Measurements from ENCODE around the gene PTPRN2. TPM values are rescaled to one million over a fixed set of nuclear protein-coding genes. Genes with fewer than 3 reads are reported as not detected.

PTPRN2 gene
- total RNA-seq, 1 experiment from 2014 or later = 1.1 TPM

DNA sequence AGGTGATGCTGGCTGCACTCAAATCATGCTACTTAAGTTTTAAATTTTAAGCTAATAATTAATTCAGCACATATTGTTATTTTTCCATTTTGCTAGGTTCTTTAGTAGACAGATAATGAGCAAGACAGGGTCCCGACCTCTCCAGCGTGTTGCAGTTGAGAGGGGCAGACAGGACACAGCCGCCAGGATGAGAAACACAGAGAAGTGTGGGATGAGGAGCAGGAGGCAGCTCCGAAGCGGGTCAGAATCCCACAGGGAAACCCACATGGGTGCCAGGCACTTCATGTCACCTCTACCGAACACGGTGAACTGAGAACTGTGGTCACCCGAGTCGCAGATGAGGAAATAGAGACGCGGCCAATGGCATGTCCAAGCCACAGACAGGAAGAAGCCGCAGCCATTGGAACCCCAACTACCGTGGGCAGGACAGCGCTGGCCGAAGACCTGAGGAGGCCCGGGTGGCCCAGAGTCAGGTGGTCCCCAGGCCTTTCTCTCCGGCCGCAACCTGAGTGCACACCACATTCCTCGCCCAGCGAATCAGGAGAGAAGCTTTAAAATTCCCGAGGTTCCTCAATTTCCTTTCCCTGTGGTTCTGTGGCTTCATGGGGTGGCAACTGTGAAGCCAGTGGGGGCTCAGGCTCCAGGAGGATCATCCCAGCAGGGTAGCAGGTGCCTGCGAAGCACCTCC lies 1037.9 kb downstream of the PTPRN2 start:
- Histone ChIP-seq H3K27me3 (ENCODE audit: control insufficient read depth, insufficient read depth, low read length) (no peaks in the 10 kb centered on the region), H3K27ac (ENCODE audit: low read length) (no peak overlapping the region), H3K9me3 (ENCODE audit: control insufficient read depth, insufficient read depth, low read depth, low read length) (no peaks in the 10 kb centered on the region), H3K4me3 (ENCODE audit: low read depth in 2 of 2, low read length in 2 of 2) (no peak overlapping the region), H3K4me1 (ENCODE audit: control insufficient read depth, insufficient read depth, low read length) (no peaks in the 10 kb centered on the region), H3K36me3 (ENCODE audit: control insufficient read depth, insufficient read depth, low read length) (no peaks in the 10 kb centered on the region)
- no peak for TF ChIP-seq SIN3A (IDR thresholded peaks at IDR 0.05; ENCODE audit: borderline replicate concordance, insufficient read depth, low read depth, low read length)
- no peak for TF ChIP-seq TCF7L2 (IDR thresholded peaks at IDR 0.05; ENCODE audit: low read depth, low read length)
- TF ChIP-seq, protein P1, sequence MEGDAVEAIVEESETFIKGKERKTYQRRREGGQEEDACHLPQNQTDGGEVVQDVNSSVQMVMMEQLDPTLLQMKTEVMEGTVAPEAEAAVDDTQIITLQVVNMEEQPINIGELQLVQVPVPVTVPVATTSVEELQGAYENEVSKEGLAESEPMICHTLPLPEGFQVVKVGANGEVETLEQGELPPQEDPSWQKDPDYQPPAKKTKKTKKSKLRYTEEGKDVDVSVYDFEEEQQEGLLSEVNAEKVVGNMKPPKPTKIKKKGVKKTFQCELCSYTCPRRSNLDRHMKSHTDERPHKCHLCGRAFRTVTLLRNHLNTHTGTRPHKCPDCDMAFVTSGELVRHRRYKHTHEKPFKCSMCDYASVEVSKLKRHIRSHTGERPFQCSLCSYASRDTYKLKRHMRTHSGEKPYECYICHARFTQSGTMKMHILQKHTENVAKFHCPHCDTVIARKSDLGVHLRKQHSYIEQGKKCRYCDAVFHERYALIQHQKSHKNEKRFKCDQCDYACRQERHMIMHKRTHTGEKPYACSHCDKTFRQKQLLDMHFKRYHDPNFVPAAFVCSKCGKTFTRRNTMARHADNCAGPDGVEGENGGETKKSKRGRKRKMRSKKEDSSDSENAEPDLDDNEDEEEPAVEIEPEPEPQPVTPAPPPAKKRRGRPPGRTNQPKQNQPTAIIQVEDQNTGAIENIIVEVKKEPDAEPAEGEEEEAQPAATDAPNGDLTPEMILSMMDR (IDR thresholded peaks at IDR 0.05) = no peak
- TF ChIP-seq POLR2AphosphoS5 (IDR thresholded peaks at IDR 0.05; ENCODE audit: low read depth, low read length) = no peak
- TF ChIP-seq, protein P2, sequence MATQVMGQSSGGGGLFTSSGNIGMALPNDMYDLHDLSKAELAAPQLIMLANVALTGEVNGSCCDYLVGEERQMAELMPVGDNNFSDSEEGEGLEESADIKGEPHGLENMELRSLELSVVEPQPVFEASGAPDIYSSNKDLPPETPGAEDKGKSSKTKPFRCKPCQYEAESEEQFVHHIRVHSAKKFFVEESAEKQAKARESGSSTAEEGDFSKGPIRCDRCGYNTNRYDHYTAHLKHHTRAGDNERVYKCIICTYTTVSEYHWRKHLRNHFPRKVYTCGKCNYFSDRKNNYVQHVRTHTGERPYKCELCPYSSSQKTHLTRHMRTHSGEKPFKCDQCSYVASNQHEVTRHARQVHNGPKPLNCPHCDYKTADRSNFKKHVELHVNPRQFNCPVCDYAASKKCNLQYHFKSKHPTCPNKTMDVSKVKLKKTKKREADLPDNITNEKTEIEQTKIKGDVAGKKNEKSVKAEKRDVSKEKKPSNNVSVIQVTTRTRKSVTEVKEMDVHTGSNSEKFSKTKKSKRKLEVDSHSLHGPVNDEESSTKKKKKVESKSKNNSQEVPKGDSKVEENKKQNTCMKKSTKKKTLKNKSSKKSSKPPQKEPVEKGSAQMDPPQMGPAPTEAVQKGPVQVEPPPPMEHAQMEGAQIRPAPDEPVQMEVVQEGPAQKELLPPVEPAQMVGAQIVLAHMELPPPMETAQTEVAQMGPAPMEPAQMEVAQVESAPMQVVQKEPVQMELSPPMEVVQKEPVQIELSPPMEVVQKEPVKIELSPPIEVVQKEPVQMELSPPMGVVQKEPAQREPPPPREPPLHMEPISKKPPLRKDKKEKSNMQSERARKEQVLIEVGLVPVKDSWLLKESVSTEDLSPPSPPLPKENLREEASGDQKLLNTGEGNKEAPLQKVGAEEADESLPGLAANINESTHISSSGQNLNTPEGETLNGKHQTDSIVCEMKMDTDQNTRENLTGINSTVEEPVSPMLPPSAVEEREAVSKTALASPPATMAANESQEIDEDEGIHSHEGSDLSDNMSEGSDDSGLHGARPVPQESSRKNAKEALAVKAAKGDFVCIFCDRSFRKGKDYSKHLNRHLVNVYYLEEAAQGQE (IDR thresholded peaks at IDR 0.05; ENCODE audit: insufficient read depth in 1 of 2, low read depth in 2 of 2, low read length in 1 of 2) = no peak
- DNase-seq (ENCODE audit: low read depth, low spot score) = no peak
- no TSS peak for BruUV-seq (replicated peaks)
- in situ Hi-C loops (cut with HindIII; ENCODE audit: low pct_unique_long_range_greater_than_20kb, low sequenced_read_pairs) (loop anchor here (5.0 kb wide), 1 partner anchor 57 kb away; no protein-coding TSS in a partner anchor), intact Hi-C loops (cut with micrococcal nuclease; ENCODE audit: unreplicated experiment) (no loop called here)
- POLR2A ChIA-PET = no interaction called here
- no peak for ATAC-seq
- CTCF ChIA-PET = no interaction called here

- no peaks in the 10 kb centered on the region for H3K9me3 ChIP-seq (ENCODE audit: control insufficient read depth, insufficient read depth, low read depth, low read length)
- TF ChIP-seq, protein P2 (IDR thresholded peaks at IDR 0.05; ENCODE audit: insufficient read depth in 1 of 2, low read depth in 2 of 2, low read length in 1 of 2) = no peak
- TF ChIP-seq TCF7L2 (IDR thresholded peaks at IDR 0.05; ENCODE audit: low read depth, low read length) (no peak), SIN3A (IDR thresholded peaks at IDR 0.05; ENCODE audit: borderline replicate concordance, insufficient read depth, low read depth, low read length) (no peak), POLR2AphosphoS5 (IDR thresholded peaks at IDR 0.05; ENCODE audit: low read depth, low read length) (no peak)
- TF ChIP-seq, protein P1 (IDR thresholded peaks at IDR 0.05) = no peak
- no TSS peak for BruUV-seq (replicated peaks)
- DNase-seq (ENCODE audit: low read depth, low spot score) (no peak), ATAC-seq (no peak)
- no peaks in the 10 kb centered on the region for H3K27me3 ChIP-seq (ENCODE audit: control insufficient read depth, insufficient read depth, low read length)
- no peaks in the 10 kb centered on the region for H3K4me1 ChIP-seq (ENCODE audit: control insufficient read depth, insufficient read depth, low read length)
- no peaks in the 10 kb centered on the region for H3K36me3 ChIP-seq (ENCODE audit: control insufficient read depth, insufficient read depth, low read length)
- intact Hi-C loops (cut with micrococcal nuclease; ENCODE audit: unreplicated experiment) (no loop called here), in situ Hi-C loops (cut with HindIII; ENCODE audit: low pct_unique_long_range_greater_than_20kb, low sequenced_read_pairs) (no loop called here)
- ChIA-PET POLR2A (no interaction called here), CTCF (interaction anchor here (0.5 kb wide), 1 partner anchor 580 kb away, joined by 3 read pairs; no protein-coding TSS in a partner anchor)
- H3K4me3 ChIP-seq (ENCODE audit: low read depth in 2 of 2, low read length in 2 of 2) = no peak overlapping the region
- H3K27ac ChIP-seq (ENCODE audit: low read length) = no peak overlapping the region
Observed at GRCh38 chr7:157548691-157549303, 1038.8 kb downstream of the PTPRN2 start.
